Heart right ventricle (tissue), 16 donors: ENCODE measurements around the gene CHD6. TPM values are rescaled to one million over a fixed set of nuclear protein-coding genes. Genes with fewer than 3 reads are reported as not detected.
A peak's percentile ranks its signal among the peaks of the same experiment; 100 is the strongest.

Source experiments
- ATAC-seq, 8 donors: fragments of 200-7000 bp; cut with Tn5 transposase; one replicate each; pipeline ENCODE4 v1.9.1; 2020; ENCODE audit warnings: mild to moderate bottlenecking in 8 of 8, moderate library complexity in 8 of 8, moderate number of reproducible peaks in 1 of 8
- DNase-seq, 2 donors: peaks; one replicate each; pipeline ENCODE4 v3.0.0-alpha.2; 2020
- H3K27ac ChIP-seq, 10 donors: fragments of 200-600 bp; sonication (generic) in 2 of 10; one replicate each; pipeline versions ENCODE4 v1.5.0 to v1.8.0; 2020 to 2022; ENCODE audit warnings: mild to moderate bottlenecking in 3 of 10
- H3K27me3 ChIP-seq, 7 donors: fragments of 200-600 bp; one replicate each; pipeline ENCODE4 v1.8.0; 2021 to 2022; ENCODE audit warnings: mild to moderate bottlenecking in 2 of 7
- H3K36me3 ChIP-seq, 9 donors: fragments of 200-600 bp; sonication (generic) in 1 of 9; one replicate each; pipeline versions ENCODE4 v1.5.0 to v1.8.0; 2020 to 2022; ENCODE audit warnings: mild to moderate bottlenecking in 2 of 9
- H3K4me1 ChIP-seq, 9 donors: fragments of 200-600 bp; sonication (generic) in 1 of 9; one replicate each; pipeline versions ENCODE4 v1.5.0 to v1.8.0; 2020 to 2022; ENCODE audit warnings: mild to moderate bottlenecking in 4 of 9
- H3K4me3 ChIP-seq, 10 donors: fragments of 200-600 bp; sonication (generic) in 2 of 10; one replicate each; pipeline versions ENCODE4 v1.5.0 to v1.8.0; 2020 to 2022; ENCODE audit warnings: mild to moderate bottlenecking in 7 of 10, moderate library complexity in 2 of 10
- H3K9me3 ChIP-seq, 11 donors: fragments of 200-600 bp in 10 of 11; sonication (generic) in 2 of 11; one replicate each; pipeline versions ENCODE4 v1.5.0 to v1.8.0; 2013 to 2022; ENCODE audit warnings: mild to moderate bottlenecking in 2 of 11, control low read depth in 1 of 11, moderate library complexity in 1 of 11
- WGBS, 2 donors: extraction: QIAGEN DNeasy Blood & Tissue Kit; methylation state at CpG; one replicate each; pipeline ENCODE4 v1.1.7; 2013; ENCODE audit warnings: inconsistent platforms in 1 of 2; 5-methylcytosine and 5-hydroxymethylcytosine counted together
- intact Hi-C, 10 donors: fragments of 100-400 bp; cut with DNase I; formaldehyde crosslinking; loops; one replicate each; pipeline versions ENCODE4 v1.11.1 to v1.14.2; 2022
- polyA plus RNA-seq, 2 donors: library from polyadenylated mRNA; stranded (reverse); fragments of 200-250 nt; gene quantifications; one replicate each; pipeline ENCODE4 v1.2.3, GENCODE V29; 2013
- total RNA-seq, 10 donors: library from RNA; stranded (reverse); fragmentation: NEBNext Ultra II Directional in 3 of 10; extraction: Animal tissue kit (Norgen Biotek cat#: 25700) in 3 of 10; gene quantifications; one replicate each; pipeline versions ENCODE4 v1.2.1 to v1.2.4, GENCODE V29; 2021 to 2023
- TF ChIP-seq, protein P1 (sequence below), 9 donors: fragments of 200-600 bp; sonication (generic) in 2 of 9; IDR thresholded peaks; one replicate each; pipeline versions ENCODE4 v1.5.0 to v1.8.0; 2021 to 2022; ENCODE audit warnings: antibody characterized with exemption in 9 of 9, mild to moderate bottlenecking in 5 of 9, moderate library complexity in 1 of 9
- donor health status: Arrhythmogenic right ventricular cardiomyopathy.
- donor health status: ischemic (EF 13 %, LVEDD 7.1; RV severe dilation, severe dysfunction).
- donor health status: healthy with polysubstance abuse.
- donor health status: DM: no; HTN: yes; CAD: no.
- donor health status: DM: no; HTN: no; CAD: no.
- donor health status: ischemic (EF 25% LVEDD 6.9; RV normal size, moderate dysfunction).
- donor health status: ischemic (EF 25% LVEDD 5.7; RV mildly dilated, moderate dysfunction).
- donor health status: healthy.
- donor health status: DM: yes; HTN: yes; CAD: no.
- donor health status: Ischemic cardiomyopathy.
- donor health status: ischemic (EF 35%, LVEDD 5.7; RV mildly dilated, moderate dysfunction).
- donor health status: nonischemic (EF 11% LVEDD 7.7; RV severe dilation, severe dysfunction).
- donor health status: DM: yes; HTN: yes; CAD: no.
- donor health status: PGD.
- donor health status: ischemic (EF 29% LVEDD 5.4; RV normal size, mild dysfunction).
- donor health status: nonischemic (EF 23%, LVEDD 6.1; RV moderate dilation, normal function).

Gene CHD6
- total and polyA plus RNA-seq, 12 donors: 3.0 to 52.9 (median 39.5) TPM

DNA sequence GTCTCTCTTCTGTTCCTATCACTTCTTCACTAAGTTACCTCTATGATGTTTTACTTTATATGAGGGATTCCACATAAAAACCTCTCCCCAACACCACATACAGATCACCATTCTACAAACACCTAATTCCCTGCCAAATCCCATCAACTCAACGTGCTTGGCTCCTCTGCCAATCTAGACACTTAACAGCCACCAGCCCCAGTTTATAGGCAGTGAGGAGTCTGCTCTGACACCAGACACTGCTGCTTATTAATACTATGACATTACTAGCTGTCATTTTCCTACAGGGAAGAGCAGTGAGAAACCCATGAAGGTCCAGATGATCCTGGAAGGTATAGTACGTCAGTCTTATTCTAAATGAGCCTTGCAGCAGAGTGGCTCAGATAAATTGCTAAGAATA, 104.3 kb downstream of the CHD6 start:
- Histone ChIP-seq H3K4me3 (no peak overlapping the region), H3K4me1 (peaks cover 5 to 58% (median 41%) of the 10 kb centered on the region in 9 donors), H3K36me3 (peaks cover 0 to 37% (median 5%) of the 10 kb centered on the region in 9 donors), H3K27ac (peak overlapping the region in 1 of 10 donors; percentile 13), H3K9me3 (no peaks in the 10 kb centered on the region), H3K27me3 (no peaks in the 10 kb centered on the region)
- intact Hi-C loops: loop anchor here in 2 of 10 donors (5.0 to 10.0 kb wide), 2 partner anchors 103 to 181 kb away; partner anchors contain the start of gene CHD6 (in 1 of the 2)
- WGBS, 2 donors: 63 to 70% methylated on average over 2 of the region's 2 CpGs
- ATAC-seq: peak in 5 of 8 donors; percentile 15 to 57 (median 42)
- no peak for DNase-seq
- TF ChIP-seq, protein P1, sequence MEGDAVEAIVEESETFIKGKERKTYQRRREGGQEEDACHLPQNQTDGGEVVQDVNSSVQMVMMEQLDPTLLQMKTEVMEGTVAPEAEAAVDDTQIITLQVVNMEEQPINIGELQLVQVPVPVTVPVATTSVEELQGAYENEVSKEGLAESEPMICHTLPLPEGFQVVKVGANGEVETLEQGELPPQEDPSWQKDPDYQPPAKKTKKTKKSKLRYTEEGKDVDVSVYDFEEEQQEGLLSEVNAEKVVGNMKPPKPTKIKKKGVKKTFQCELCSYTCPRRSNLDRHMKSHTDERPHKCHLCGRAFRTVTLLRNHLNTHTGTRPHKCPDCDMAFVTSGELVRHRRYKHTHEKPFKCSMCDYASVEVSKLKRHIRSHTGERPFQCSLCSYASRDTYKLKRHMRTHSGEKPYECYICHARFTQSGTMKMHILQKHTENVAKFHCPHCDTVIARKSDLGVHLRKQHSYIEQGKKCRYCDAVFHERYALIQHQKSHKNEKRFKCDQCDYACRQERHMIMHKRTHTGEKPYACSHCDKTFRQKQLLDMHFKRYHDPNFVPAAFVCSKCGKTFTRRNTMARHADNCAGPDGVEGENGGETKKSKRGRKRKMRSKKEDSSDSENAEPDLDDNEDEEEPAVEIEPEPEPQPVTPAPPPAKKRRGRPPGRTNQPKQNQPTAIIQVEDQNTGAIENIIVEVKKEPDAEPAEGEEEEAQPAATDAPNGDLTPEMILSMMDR (IDR thresholded peaks at IDR 0.05): no peak

DNA sequence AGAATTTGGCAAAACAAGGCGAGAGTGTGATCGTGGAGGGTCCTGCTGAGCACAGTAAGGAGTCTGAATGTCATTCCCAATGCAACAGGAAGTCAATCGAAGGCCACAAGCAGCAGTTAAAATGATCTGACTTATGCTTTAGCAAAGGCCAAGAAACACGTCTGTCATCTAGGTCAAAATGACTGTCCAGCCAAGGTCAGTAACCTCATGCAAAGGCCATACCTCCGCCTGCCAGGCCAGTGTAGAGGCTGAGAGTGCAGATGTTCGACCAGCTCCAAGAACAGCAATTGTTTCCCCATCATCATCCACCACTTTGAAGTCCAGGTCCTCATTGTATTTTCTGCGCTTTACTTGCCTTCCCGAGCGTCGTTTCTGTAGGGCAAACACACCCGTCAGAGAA, 105.6 kb downstream of the CHD6 start:
- DNase-seq (no peak), ATAC-seq (no peak)
- 80 to 84% methylated on average over 11 of the region's 11 CpGs for WGBS, 2 donors
- Histone ChIP-seq H3K4me3 (no peak overlapping the region), H3K27ac (no peak overlapping the region), H3K27me3 (no peaks in the 10 kb centered on the region), H3K9me3 (no peaks in the 10 kb centered on the region), H3K4me1 (peaks cover 5 to 70% (median 53%) of the 10 kb centered on the region in 9 donors), H3K36me3 (peaks cover 0 to 42% (median 5%) of the 10 kb centered on the region in 9 donors)
- TF ChIP-seq, protein P1 (IDR thresholded peaks at IDR 0.05): no peak
- intact Hi-C loops: loop anchor here in 2 of 10 donors (5.0 to 10.0 kb wide), 2 partner anchors 105 to 182 kb away; partner anchors contain the start of gene CHD6 (in 1 of the 2)

DNA sequence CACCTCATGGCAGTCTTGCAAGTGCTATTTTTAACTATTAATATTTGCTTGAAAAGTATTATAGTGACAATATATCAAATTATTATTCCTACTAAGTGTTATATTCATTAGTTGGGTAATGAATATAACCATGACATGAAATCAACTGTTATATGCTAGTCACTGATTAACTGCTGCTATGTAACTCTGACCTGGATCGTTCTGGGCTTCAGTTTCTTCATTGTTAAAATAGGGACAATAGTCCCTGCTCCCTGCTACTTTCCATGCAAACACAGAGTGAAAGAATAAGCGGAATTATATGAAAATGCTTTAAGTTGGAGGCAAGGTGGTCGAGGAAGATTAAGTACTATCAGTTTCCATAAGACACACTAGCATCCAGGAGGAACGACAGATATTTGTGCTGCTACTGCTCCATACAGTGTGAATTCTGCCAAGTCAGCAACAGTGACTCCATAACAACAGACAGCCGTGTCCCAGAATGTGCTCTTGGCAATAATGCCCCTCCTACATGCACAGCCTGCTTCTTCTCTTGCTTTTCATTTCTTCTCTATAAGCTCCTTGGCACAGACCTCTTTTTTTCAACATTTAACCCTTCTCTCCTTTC, 107.2 kb downstream of the CHD6 start:
- peaks cover 0 to 42% (median 5%) of the 10 kb centered on the region in 9 donors for H3K36me3 ChIP-seq
- H3K27ac ChIP-seq: peak overlapping the region in 4 of 10 donors; percentile 3 to 73 (median 59)
- H3K9me3 ChIP-seq: no peaks in the 10 kb centered on the region
- ATAC-seq (no peak), DNase-seq (no peak)
- H3K27me3 ChIP-seq: no peaks in the 10 kb centered on the region
- peaks cover 5 to 74% (median 53%) of the 10 kb centered on the region in 9 donors for H3K4me1 ChIP-seq
- 62 to 65% methylated on average over 5 of the region's 5 CpGs for WGBS, 2 donors
- H3K4me3 ChIP-seq: no peak overlapping the region
- intact Hi-C loops: loop anchor here in 2 of 10 donors (5.0 to 10.0 kb wide), 2 partner anchors 106 to 184 kb away; partner anchors contain the start of gene CHD6 (in 1 of the 2)
- TF ChIP-seq, protein P1 (IDR thresholded peaks at IDR 0.05): no peak

DNA sequence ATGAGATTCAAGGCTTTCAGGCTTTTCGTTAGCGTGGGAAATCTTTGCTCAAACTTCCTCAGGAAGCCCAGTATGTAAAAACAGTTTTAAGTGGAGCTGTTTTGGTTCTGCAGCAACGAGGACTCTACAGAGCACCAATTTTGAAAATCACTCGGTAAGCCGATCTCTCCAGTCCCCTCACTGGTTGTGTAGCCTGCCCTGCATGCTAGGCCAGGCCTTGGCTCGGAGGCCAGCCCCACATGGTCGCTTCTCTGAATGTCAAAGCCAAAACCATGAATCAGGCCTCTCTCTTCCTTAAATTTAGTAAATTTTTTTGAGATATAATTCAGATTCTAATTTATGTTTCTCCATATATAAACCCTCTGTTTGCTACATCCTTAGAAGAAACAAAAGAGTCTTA, 108.0 kb downstream of the CHD6 start:
- no peak overlapping the region for H3K4me3 ChIP-seq
- H3K36me3 ChIP-seq: peaks cover 0 to 42% (median 5%) of the 10 kb centered on the region in 9 donors
- intact Hi-C loops: loop anchor here in 2 of 10 donors (5.0 to 10.0 kb wide), 2 partner anchors 107 to 185 kb away; partner anchors contain the start of gene CHD6 (in 1 of the 2)
- 37 to 49% methylated on average over 7 of the region's 7 CpGs for WGBS, 2 donors
- H3K27me3 ChIP-seq: no peaks in the 10 kb centered on the region
- TF ChIP-seq, protein P1 (IDR thresholded peaks at IDR 0.05): no peak
- ATAC-seq (peak in 6 of 8 donors; percentile 44 to 67 (median 56)), DNase-seq (no peak)
- peaks cover 0 to 3% (median 0%) of the 10 kb centered on the region in 11 donors for H3K9me3 ChIP-seq
- peak overlapping the region in 7 of 10 donors; percentile 3 to 73 (median 55) for H3K27ac ChIP-seq
- H3K4me1 ChIP-seq: peaks cover 5 to 74% (median 51%) of the 10 kb centered on the region in 9 donors
